Ovary (tissue), 3 donors: ENCODE results near the gene TLN1.

ENCODE experiments used
- EP300 ChIP-seq: sonication (generic); formaldehyde crosslinking; IDR thresholded peaks from one replicate; pipeline ENCODE4 v1.6.1; 2017; ENCODE audit warnings: antibody characterized with exemption
- POLR2A ChIP-seq: fragments of 450-650 bp; IDR thresholded peaks from one replicate; pipeline ENCODE4 v1.6.1; 2017; ENCODE audit warnings: antibody characterized with exemption, mild to moderate bottlenecking, moderate library complexity
- TF ChIP-seq, protein P1 (sequence below), 3 donors: fragments of 450-650 bp in 2 of 3; fragments of 200-600 bp in 1 of 3; IDR thresholded peaks; one replicate each; pipeline versions ENCODE4 v1.5.1 to v1.8.0; 2016 to 2022; ENCODE audit warnings: antibody characterized with exemption in 3 of 3, mild to moderate bottlenecking in 1 of 3
- donor health status: DM: no; HTN: no; CAD: no.

GRCh38 chr9:35741740-35742139, 9.7 kb upstream of the TLN1 start:
- TF ChIP-seq, protein P1, sequence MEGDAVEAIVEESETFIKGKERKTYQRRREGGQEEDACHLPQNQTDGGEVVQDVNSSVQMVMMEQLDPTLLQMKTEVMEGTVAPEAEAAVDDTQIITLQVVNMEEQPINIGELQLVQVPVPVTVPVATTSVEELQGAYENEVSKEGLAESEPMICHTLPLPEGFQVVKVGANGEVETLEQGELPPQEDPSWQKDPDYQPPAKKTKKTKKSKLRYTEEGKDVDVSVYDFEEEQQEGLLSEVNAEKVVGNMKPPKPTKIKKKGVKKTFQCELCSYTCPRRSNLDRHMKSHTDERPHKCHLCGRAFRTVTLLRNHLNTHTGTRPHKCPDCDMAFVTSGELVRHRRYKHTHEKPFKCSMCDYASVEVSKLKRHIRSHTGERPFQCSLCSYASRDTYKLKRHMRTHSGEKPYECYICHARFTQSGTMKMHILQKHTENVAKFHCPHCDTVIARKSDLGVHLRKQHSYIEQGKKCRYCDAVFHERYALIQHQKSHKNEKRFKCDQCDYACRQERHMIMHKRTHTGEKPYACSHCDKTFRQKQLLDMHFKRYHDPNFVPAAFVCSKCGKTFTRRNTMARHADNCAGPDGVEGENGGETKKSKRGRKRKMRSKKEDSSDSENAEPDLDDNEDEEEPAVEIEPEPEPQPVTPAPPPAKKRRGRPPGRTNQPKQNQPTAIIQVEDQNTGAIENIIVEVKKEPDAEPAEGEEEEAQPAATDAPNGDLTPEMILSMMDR (IDR thresholded peaks at IDR 0.05): no peak
- TF ChIP-seq EP300 (no peak), POLR2A (no peak)
